Prostate gland (tissue), 2 donors: ENCODE results near the gene OST4. TPM values are rescaled to one million over a fixed set of nuclear protein-coding genes. Genes with fewer than 3 reads are reported as not detected.

ENCODE experiments used
- DNase-seq: peaks from one replicate; pipeline ENCODE4 v3.0.0-alpha.2; 2019; ENCODE audit warnings: low spot score
- H3K27ac ChIP-seq, 2 donors: fragments of 200-600 bp; sonication (generic); 2 replicates each; pipeline ENCODE4 v1.5.1; 2017 to 2019
- H3K27me3 ChIP-seq: fragments of 200-600 bp; sonication (generic); replicated peaks from 2 replicates; pipeline ENCODE4 v1.5.1; 2019; ENCODE audit not compliant: insufficient read depth
- H3K36me3 ChIP-seq, 2 donors: fragments of 200-600 bp; sonication (generic); 1 replicate in 1 of 2; 2 replicates in 1 of 2; pipeline versions ENCODE4 v1.5.1 to v1.8.1; 2017 to 2019
- H3K4me1 ChIP-seq: fragments of 200-600 bp; sonication (generic); replicated peaks from 2 replicates; pipeline ENCODE4 v1.5.1; 2019
- H3K4me3 ChIP-seq, 2 donors: fragments of 200-600 bp; sonication (generic); 2 replicates each; pipeline ENCODE4 v1.5.1; 2017 to 2019
- H3K9me3 ChIP-seq: fragments of 200-600 bp; sonication (generic); 2 replicates; pipeline ENCODE4 v1.5.1; 2017
- CTCF ChIP-seq, 4 experiments: fragments of 200-600 bp in 2 of 4; fragments of 450-650 bp in 2 of 4; sonication (generic) in 2 of 4; IDR thresholded peaks; 1 replicate in 3 of 4; 2 replicates in 1 of 4; pipeline ENCODE4 v1.5.1; 2016 to 2019; ENCODE audit warnings: antibody characterized with exemption in 4 of 4, mild to moderate bottlenecking in 2 of 4, moderate library complexity in 2 of 4
- POLR2A ChIP-seq: fragments of 450-650 bp; IDR thresholded peaks from one replicate; pipeline ENCODE4 v1.6.1; 2016; ENCODE audit warnings: antibody characterized with exemption, mild to moderate bottlenecking
- POLR2AphosphoS5 ChIP-seq: sonication (generic); formaldehyde crosslinking; IDR thresholded peaks from one replicate; pipeline ENCODE4 v1.6.1; 2017; ENCODE audit warnings: antibody characterized with exemption
- WGBS: methylation state at CpG from one replicate; pipeline ENCODE4 v1.1.5; 2018; 5-methylcytosine and 5-hydroxymethylcytosine counted together
- intact Hi-C: fragments of 100-400 bp; cut with DNase I; formaldehyde crosslinking; loops from one replicate; pipeline ENCODE4 v1.14.2; 2022
- total RNA-seq, 2 donors: library from RNA; depleted of rRNA; stranded (reverse); fragments of >200 nt; gene quantifications; one replicate each; pipeline ENCODE4 v1.1.0, GENCODE V29; 2016

Gene OST4
- total RNA-seq, 2 donors from 2014 or later: 246 to 317 TPM

GRCh38 chr2:27109083-27109482, 37.6 kb upstream of the OST4 start:
- no peak for DNase-seq
- no peaks in the 10 kb centered on the region for H3K36me3 ChIP-seq
- no peaks in the 10 kb centered on the region for H3K9me3 ChIP-seq
- no peaks in the 10 kb centered on the region for H3K27me3 ChIP-seq
- 94% methylated on average over 3 of the region's 3 CpGs for WGBS
- intact Hi-C loops: no loop called here
- H3K4me3 ChIP-seq: no peak overlapping the region
- TF ChIP-seq POLR2AphosphoS5 (no peak), POLR2A (no peak), CTCF (IDR thresholded peaks at IDR 0.05) (no peak)
- no peak overlapping the region for H3K27ac ChIP-seq
- no peaks in the 10 kb centered on the region for H3K4me1 ChIP-seq

- H3K4me1 ChIP-seq: no peaks in the 10 kb centered on the region
- no peak for DNase-seq
- H3K4me3 ChIP-seq: no peak overlapping the region
- TF ChIP-seq POLR2AphosphoS5 (no peak), CTCF (IDR thresholded peaks at IDR 0.05) (no peak), POLR2A (no peak)
- H3K36me3 ChIP-seq: no peaks in the 10 kb centered on the region
- intact Hi-C loops: no loop called here
- no peaks in the 10 kb centered on the region for H3K9me3 ChIP-seq
- H3K27me3 ChIP-seq: no peaks in the 10 kb centered on the region
- 89% methylated on average over 2 of the region's 2 CpGs for WGBS
- H3K27ac ChIP-seq: no peak overlapping the region
Observed at GRCh38 chr2:27108221-27108620, 36.8 kb upstream of the OST4 start.

- no peak overlapping the region for H3K27ac ChIP-seq
- no peaks in the 10 kb centered on the region for H3K9me3 ChIP-seq
- no peak for DNase-seq
- no peak overlapping the region for H3K4me3 ChIP-seq
- no peaks in the 10 kb centered on the region for H3K36me3 ChIP-seq
- no peaks in the 10 kb centered on the region for H3K4me1 ChIP-seq
- no peaks in the 10 kb centered on the region for H3K27me3 ChIP-seq
- 65% methylated on average over 3 of the region's 3 CpGs for WGBS
- intact Hi-C loops: no loop called here
- no peak for TF ChIP-seq CTCF (IDR thresholded peaks at IDR 0.05)
- no peak for TF ChIP-seq POLR2A
- TF ChIP-seq POLR2AphosphoS5: no peak
Observed at GRCh38 chr2:27105981-27106380, 34.5 kb upstream of the OST4 start.

GRCh38 chr2:27102329-27102728, 30.9 kb upstream of the OST4 start:
- whole genome bisulfite sequencing: 86% methylated on average over 5 of the region's 5 CpGs

More at GRCh38 chr2:27102329-27102728, 30.9 kb upstream of the OST4 start:
- Histone ChIP-seq H3K9me3 (no peaks in the 10 kb centered on the region), H3K36me3 (no peaks in the 10 kb centered on the region), H3K4me3 (no peak overlapping the region), H3K27ac (no peak overlapping the region), H3K4me1 (no peaks in the 10 kb centered on the region), H3K27me3 (no peaks in the 10 kb centered on the region)
- intact Hi-C loops: no loop called here
- no peak for DNase-seq
- TF ChIP-seq CTCF (IDR thresholded peaks at IDR 0.05): no peak
- no peak for TF ChIP-seq POLR2A
- TF ChIP-seq POLR2AphosphoS5: no peak
